Subcutaneous adipose tissue (tissue), 4 donors: ENCODE results near the gene PML. TPM values are rescaled to one million over a fixed set of nuclear protein-coding genes. Genes with fewer than 3 reads are reported as not detected.

Experiments used
- CTCF ChIP-seq: fragments of 450-650 bp; IDR thresholded peaks from one replicate; pipeline ENCODE4 v1.5.1; 2016; ENCODE audit warnings: low read depth, mild to moderate bottlenecking, control low read depth, antibody characterized with exemption, moderate library complexity
- total RNA-seq, 4 donors: library from RNA; depleted of rRNA; stranded (reverse); fragments of >200 nt; gene quantifications; one replicate each; pipeline ENCODE4 v1.1.0, GENCODE V29; 2016

Gene PML
- total RNA-seq, 4 donors from 2014 or later = 45.2 to 214 (median 65.5) TPM

- TF ChIP-seq CTCF = no peak
Observed at GRCh38 chr15:74007820-74008371, 13.4 kb downstream of the PML start.

DNA sequence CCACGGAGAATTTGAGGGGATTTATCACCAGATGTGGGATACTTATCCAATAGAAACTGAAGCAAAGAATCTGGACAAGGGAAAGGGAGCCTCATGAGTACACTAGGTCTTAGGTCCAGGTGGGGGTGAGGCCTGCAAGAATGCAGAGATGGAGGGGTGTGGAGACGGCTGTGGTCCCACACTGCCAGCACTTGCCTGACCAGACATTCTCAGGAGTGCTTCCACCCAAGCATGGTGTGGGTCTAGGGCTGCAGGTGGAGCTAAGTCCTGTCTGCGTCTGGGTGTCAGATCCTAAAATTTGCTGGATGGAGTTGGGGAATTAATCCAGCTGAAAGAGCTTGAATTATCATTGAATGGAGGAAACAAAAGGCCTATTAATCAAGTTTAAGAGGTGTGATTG is 14.4 kb downstream of the PML start:
- TF ChIP-seq CTCF = no peak

DNA sequence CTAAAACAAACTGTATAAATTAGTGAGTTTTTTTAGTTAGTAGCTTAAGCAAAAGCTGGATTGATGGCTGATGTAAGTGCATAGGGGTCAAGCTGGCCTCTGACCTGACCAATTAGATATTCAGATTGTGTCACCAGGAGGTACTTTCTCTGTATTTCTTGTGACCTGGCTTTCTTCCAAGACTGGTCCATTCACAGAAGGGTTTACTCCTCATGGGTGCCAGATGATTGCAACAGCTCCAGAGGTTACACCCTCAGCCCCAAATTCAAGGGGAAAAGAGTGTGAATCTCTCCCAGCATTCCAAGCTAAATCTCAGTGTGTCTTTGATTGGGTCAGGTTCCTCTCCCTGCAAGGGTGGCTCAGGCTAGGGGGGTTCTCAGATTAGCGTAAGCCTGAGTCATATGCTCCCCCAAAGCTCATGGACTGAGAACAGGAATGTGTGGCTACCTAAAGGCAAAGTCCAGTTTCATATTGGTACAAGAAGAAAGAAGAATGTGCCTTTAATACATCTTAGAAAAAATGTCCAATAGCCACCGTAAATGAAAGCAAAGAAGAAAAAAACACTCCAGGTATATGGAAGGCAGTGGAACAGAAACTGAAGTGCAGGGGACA is 16.5 kb downstream of the PML start:
- no peak for TF ChIP-seq CTCF

DNA sequence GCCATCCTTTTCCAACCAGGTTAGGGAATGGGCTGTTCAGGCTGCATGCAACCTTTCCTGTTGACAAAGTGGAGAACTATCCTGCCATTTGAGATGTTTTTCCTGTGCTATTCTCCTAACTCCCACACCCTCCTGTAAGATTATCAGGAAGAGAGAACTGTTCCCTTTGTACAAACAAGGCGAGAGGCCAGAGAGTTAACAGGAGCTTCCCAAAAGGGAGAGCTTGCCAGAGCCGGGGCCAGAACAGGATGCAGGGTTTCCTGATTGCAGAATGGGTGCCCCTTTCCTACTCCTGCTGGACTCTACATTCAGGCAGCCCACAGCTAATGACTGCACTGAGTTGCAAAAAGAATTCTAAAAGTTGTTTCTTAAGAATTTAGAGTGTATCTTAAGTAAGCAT is 17.1 kb downstream of the PML start:
- no peak for TF ChIP-seq CTCF

- no peak for TF ChIP-seq CTCF
Observed at GRCh38 chr15:74013374-74013894, 18.9 kb downstream of the PML start.

DNA sequence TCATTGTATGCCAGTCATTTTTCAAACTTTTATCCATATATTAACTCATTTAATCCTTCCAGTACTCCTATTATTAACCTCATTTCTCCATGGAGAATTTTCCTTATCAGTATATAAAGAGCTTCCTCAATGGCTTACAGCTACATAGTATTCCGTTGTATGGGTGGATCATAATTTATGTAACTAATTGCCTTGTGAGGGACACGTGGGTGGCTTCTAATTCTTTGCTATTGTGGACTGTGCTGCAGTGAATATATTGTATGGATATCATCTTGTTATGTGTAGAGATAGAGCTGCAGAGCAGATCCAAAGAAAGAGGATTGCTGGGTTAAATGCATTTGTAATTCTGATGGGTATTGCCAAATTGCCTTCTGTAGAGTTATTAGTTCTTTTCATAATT is 25.2 kb downstream of the PML start:
- no peak for TF ChIP-seq CTCF

DNA sequence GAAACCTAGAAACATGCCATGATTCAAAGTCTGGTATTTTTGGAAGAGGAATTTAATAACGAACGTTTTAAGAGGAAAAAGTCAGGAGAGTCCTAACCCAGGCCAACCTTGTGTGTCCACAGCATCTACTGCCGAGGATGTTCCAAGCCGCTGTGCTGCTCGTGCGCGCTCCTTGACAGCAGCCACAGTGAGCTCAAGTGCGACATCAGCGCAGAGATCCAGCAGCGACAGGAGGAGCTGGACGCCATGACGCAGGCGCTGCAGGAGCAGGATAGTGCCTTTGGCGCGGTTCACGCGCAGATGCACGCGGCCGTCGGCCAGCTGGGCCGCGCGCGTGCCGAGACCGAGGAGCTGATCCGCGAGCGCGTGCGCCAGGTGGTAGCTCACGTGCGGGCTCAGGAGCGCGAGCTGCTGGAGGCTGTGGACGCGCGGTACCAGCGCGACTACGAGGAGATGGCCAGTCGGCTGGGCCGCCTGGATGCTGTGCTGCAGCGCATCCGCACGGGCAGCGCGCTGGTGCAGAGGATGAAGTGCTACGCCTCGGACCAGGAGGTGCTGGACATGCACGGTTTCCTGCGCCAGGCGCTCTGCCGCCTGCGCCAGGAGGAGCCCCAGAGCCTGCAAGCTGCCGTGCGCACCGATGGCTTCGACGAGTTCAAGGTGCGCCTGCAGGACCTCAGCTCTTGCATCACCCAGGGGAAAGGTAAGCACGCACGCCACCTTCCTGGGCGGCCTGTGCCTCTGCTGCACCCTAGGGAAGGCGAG is 28.4 kb downstream of the PML start:
- no peak for TF ChIP-seq CTCF
